HCT116 (cell line): ENCODE results near the gene INHBA.

Experiments used
- MAX ChIP-seq: IDR thresholded peaks from 2 replicates; pipeline ENCODE4 v1.6.1; 2012
- POLR2A ChIP-seq: IDR thresholded peaks from 2 replicates; pipeline ENCODE4 v1.7.0; 2011; ENCODE audit warnings: borderline replicate concordance; ENCODE audit not compliant: insufficient read depth, insufficient read length; ENCODE audit errors: extremely low read depth
- TF ChIP-seq, protein P1 (sequence below), 3 experiments: fragments of 200-600 bp in 1 of 3; sonication (generic) in 1 of 3; IDR thresholded peaks in 2 of 3; conservative IDR thresholded peaks in 1 of 3; 2 replicates each; pipeline ENCODE4 v1.5.1; 2012 to 2017; ENCODE audit warnings: low read depth in 2 of 3, low read length in 2 of 3, antibody characterized with exemption in 1 of 3, borderline replicate concordance in 1 of 3, control low read depth in 1 of 3, mild to moderate bottlenecking in 1 of 3, mixed read lengths in 1 of 3, mixed run types in 1 of 3, moderate library complexity in 1 of 3; ENCODE audit not compliant: insufficient read depth in 1 of 3

DNA sequence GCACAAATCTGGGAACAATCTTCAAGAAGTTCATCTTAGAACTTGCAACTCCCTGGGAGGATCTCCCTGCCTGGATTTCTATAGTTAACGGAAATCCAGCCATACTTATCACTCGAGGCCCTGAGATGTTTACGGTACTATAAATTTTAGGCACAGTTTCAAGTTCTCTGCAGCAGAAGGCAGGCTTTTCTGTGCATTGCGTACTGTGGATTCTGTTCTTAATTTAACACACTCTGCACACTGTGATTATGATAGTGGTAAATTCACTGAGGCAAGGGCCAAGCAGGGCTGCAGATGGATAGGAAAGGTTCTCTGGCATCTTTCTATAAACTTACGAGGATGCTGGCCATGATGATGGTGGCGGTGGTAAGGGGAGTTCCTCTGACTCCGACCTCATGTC, 10.6 kb downstream of the INHBA start:
- no peak for TF ChIP-seq POLR2A
- TF ChIP-seq MAX, result no peak
- TF ChIP-seq, protein P1, sequence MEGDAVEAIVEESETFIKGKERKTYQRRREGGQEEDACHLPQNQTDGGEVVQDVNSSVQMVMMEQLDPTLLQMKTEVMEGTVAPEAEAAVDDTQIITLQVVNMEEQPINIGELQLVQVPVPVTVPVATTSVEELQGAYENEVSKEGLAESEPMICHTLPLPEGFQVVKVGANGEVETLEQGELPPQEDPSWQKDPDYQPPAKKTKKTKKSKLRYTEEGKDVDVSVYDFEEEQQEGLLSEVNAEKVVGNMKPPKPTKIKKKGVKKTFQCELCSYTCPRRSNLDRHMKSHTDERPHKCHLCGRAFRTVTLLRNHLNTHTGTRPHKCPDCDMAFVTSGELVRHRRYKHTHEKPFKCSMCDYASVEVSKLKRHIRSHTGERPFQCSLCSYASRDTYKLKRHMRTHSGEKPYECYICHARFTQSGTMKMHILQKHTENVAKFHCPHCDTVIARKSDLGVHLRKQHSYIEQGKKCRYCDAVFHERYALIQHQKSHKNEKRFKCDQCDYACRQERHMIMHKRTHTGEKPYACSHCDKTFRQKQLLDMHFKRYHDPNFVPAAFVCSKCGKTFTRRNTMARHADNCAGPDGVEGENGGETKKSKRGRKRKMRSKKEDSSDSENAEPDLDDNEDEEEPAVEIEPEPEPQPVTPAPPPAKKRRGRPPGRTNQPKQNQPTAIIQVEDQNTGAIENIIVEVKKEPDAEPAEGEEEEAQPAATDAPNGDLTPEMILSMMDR (IDR thresholded peaks at IDR 0.05 in 2 of 3, conservative IDR thresholded peaks at IDR 0.05 in 1 of 3; ENCODE audit: borderline replicate concordance in 1 of 3, insufficient read depth in 1 of 3, low read depth in 2 of 3, low read length in 2 of 3), result no peak
